IMR-90 (cell line): ENCODE measurements around the gene IL1F10. TPM values are rescaled to one million over a fixed set of nuclear protein-coding genes. Genes with fewer than 3 reads are reported as not detected.

ENCODE experiments used
- ATAC-seq: fragments of 200-7000 bp; cut with Tn5 transposase; 2 replicates; pipeline ENCODE4 v1.9.1; 2020; ENCODE audit warnings: low read depth, mild to moderate bottlenecking, moderate library complexity
- BruUV-seq: library from RNA; stranded (reverse); fragments of 400-500 nt; replicated peaks from 2 replicates; lab custom pipeline; 2021; lab: Mats Ljungman, UMichigan
- CTCF ChIA-PET: fragments of 300-600 bp; formaldehyde crosslinking; extraction: SDS; loops from one replicate; lab custom pipeline; 2021; ENCODE audit warnings: antibody characterized with exemption; lab: Yijun Ruan, JAX
- POLR2A ChIA-PET: fragments of 300-600 bp; sonication (Branson Sonifier 250); formaldehyde crosslinking; loops from one replicate; lab custom pipeline; 2022; ENCODE audit warnings: antibody characterized with exemption; ENCODE audit not compliant: unreplicated experiment; lab: Charles Lee
- DNase-seq: peaks from one replicate; pipeline ENCODE4 v3.0.0; 2013
- H2AFZ ChIP-seq: replicated peaks from 2 replicates; pipeline ENCODE3; 2013; ENCODE audit warnings: low read length, mild to moderate bottlenecking; ENCODE audit not compliant: poor library complexity
- H2AK5ac ChIP-seq: 2 replicates; pipeline ENCODE4 v1.6.1; 2013; ENCODE audit warnings: low read depth, low read length, inconsistent platforms
- H2AK9ac ChIP-seq: replicated peaks from 2 replicates; pipeline ENCODE3; 2013; ENCODE audit warnings: mild to moderate bottlenecking, low read depth, low read length, moderate library complexity; ENCODE audit not compliant: poor library complexity
- H2BK120ac ChIP-seq: 2 replicates; pipeline ENCODE4 v1.6.1; 2013; ENCODE audit warnings: low read depth, low read length, inconsistent platforms
- H2BK15ac ChIP-seq: 3 replicates; pipeline ENCODE4 v1.6.1; 2013; ENCODE audit warnings: low read depth, low read length, inconsistent platforms
- H2BK20ac ChIP-seq: 2 replicates; pipeline ENCODE4 v1.6.1; 2013; ENCODE audit warnings: low read depth, mild to moderate bottlenecking, inconsistent platforms, low read length, moderate library complexity
- H2BK5ac ChIP-seq: 2 replicates; pipeline ENCODE4 v1.6.1; 2013; ENCODE audit warnings: mild to moderate bottlenecking, low read depth, low read length, inconsistent platforms; ENCODE audit not compliant: poor library complexity, severe bottlenecking
- H3K14ac ChIP-seq: replicated peaks from 2 replicates; pipeline ENCODE4 v1.6.1; 2013; ENCODE audit warnings: low read depth, low read length, inconsistent platforms
- H3K18ac ChIP-seq: 2 replicates; pipeline ENCODE4 v1.6.1; 2013; ENCODE audit warnings: low read depth, low read length, control low read depth
- H3K23ac ChIP-seq: 2 replicates; pipeline ENCODE4 v1.6.1; 2013; ENCODE audit warnings: low read depth, low read length, inconsistent platforms
- H3K27ac ChIP-seq: 2 replicates; pipeline ENCODE4 v1.5.1; 2013; ENCODE audit warnings: mild to moderate bottlenecking, control low read depth, low read length; ENCODE audit not compliant: insufficient read depth
- H3K27me3 ChIP-seq: 2 replicates; pipeline ENCODE4 v1.6.1; 2013; ENCODE audit warnings: low read length; ENCODE audit not compliant: control insufficient read depth, insufficient read depth
- H3K36me3 ChIP-seq: 2 replicates; pipeline ENCODE4 v1.6.1; 2013; ENCODE audit warnings: low read length, mixed read lengths; ENCODE audit not compliant: control insufficient read depth, insufficient read depth
- H3K4ac ChIP-seq: 2 replicates; pipeline ENCODE4 v1.6.1; 2013; ENCODE audit warnings: low read depth, low read length, inconsistent platforms
- H3K4me1 ChIP-seq: 2 replicates; pipeline ENCODE4 v1.6.1; 2013; ENCODE audit warnings: low read length, mixed read lengths; ENCODE audit not compliant: control insufficient read depth, insufficient read depth
- H3K4me2 ChIP-seq: 2 replicates; pipeline ENCODE4 v1.6.1; 2013; ENCODE audit warnings: low read depth, mild to moderate bottlenecking, control low read depth, low read length, moderate library complexity
- H3K4me3 ChIP-seq: 2 replicates; pipeline ENCODE4 v1.5.1; 2013; ENCODE audit warnings: low read depth, mild to moderate bottlenecking, control low read depth, low read length, moderate library complexity; ENCODE audit not compliant: insufficient read depth
- H3K56ac ChIP-seq: 2 replicates; pipeline ENCODE4 v1.6.1; 2013; ENCODE audit warnings: low read length, inconsistent platforms; ENCODE audit not compliant: insufficient read depth; ENCODE audit errors: extremely low read depth
- H3K79me1 ChIP-seq, 2 experiments: 2 replicates each; pipeline ENCODE4 v1.6.1; 2013; ENCODE audit warnings: low read length in 2 of 2, inconsistent platforms in 1 of 2, low read depth in 1 of 2
- H3K9ac ChIP-seq: 2 replicates; pipeline ENCODE4 v1.6.1; 2013; ENCODE audit warnings: low read depth, low read length, control low read depth
- H3K9me1 ChIP-seq: 2 replicates; pipeline ENCODE4 v1.6.1; 2013; ENCODE audit warnings: low read length, inconsistent platforms; ENCODE audit not compliant: insufficient read depth
- H3K9me3 ChIP-seq: 2 replicates; pipeline ENCODE4 v1.6.1; 2013; ENCODE audit warnings: low read length; ENCODE audit not compliant: control insufficient read depth, insufficient read depth
- H4K20me1 ChIP-seq: 2 replicates; pipeline ENCODE4 v1.6.1; 2013; ENCODE audit warnings: low read length, inconsistent platforms; ENCODE audit not compliant: insufficient read depth
- H4K5ac ChIP-seq: 2 replicates; pipeline ENCODE4 v1.6.1; 2013; ENCODE audit warnings: mild to moderate bottlenecking, low read depth, low read length, control low read depth
- H4K8ac ChIP-seq, 2 experiments: 2 replicates each; pipeline ENCODE4 v1.6.1; 2013; ENCODE audit warnings: low read depth in 2 of 2, low read length in 2 of 2, control low read depth in 1 of 2, inconsistent platforms in 1 of 2
- H4K91ac ChIP-seq: 2 replicates; pipeline ENCODE4 v1.6.1; 2013; ENCODE audit warnings: low read depth, low read length, inconsistent platforms; ENCODE audit not compliant: insufficient read depth
- BHLHE40 ChIP-seq: fragments of 150-350 bp; IDR thresholded peaks from 2 replicates; pipeline ENCODE4 v1.6.1; 2016; ENCODE audit warnings: mild to moderate bottlenecking, low read depth, low read length
- CEBPB ChIP-seq: IDR thresholded peaks from 2 replicates; pipeline ENCODE4 v1.6.1; 2012; ENCODE audit warnings: low read depth, low read length, improper control_type of control experiment
- CHD1 ChIP-seq: IDR thresholded peaks from 2 replicates; pipeline ENCODE4 v1.6.1; 2012; ENCODE audit warnings: low read depth, low read length, improper control_type of control experiment
- FOS ChIP-seq: fragments of 150-350 bp; IDR thresholded peaks from 2 replicates; pipeline ENCODE4 v1.6.1; 2016; ENCODE audit warnings: low read depth, low read length
- MAZ ChIP-seq: IDR thresholded peaks from 2 replicates; pipeline ENCODE4 v1.6.1; 2012; ENCODE audit warnings: low read depth, mild to moderate bottlenecking, low read length, improper control_type of control experiment, moderate library complexity, borderline replicate concordance
- MXI1 ChIP-seq: IDR thresholded peaks from 2 replicates; pipeline ENCODE4 v1.6.1; 2012; ENCODE audit warnings: low read depth, mild to moderate bottlenecking, low read length, moderate library complexity, borderline replicate concordance
- POLR2A ChIP-seq: IDR thresholded peaks from 2 replicates; pipeline ENCODE4 v1.6.1; 2012; ENCODE audit warnings: mild to moderate bottlenecking, low read depth, low read length
- RAD21 ChIP-seq: IDR thresholded peaks from 2 replicates; pipeline ENCODE4 v1.6.1; 2012; ENCODE audit warnings: low read length, improper control_type of control experiment
- RCOR1 ChIP-seq: IDR thresholded peaks from 2 replicates; pipeline ENCODE4 v1.6.1; 2012; ENCODE audit warnings: mild to moderate bottlenecking, low read length, improper control_type of control experiment; ENCODE audit not compliant: insufficient replicate concordance
- WGBS, 2 experiments: methylation state at CpG; one replicate each; pipeline versions ENCODE4 v1.1.5 to v1.1.7; 2013; ENCODE audit warnings: missing lambda C conversion rate in 2 of 2; ENCODE audit not compliant: insufficient read length in 1 of 2; ENCODE audit errors: extremely low coverage in 2 of 2; 5-methylcytosine and 5-hydroxymethylcytosine counted together
- dilution Hi-C: fragments of 300-500 bp; cut with HindIII; formaldehyde crosslinking; loops from one replicate; pipeline ENCODE4 v1.14.3; 2018; ENCODE audit warnings: low sequenced_read_pairs; ENCODE audit not compliant: unreplicated experiment
- in situ Hi-C: fragments of 300-500 bp; cut with MboI; formaldehyde crosslinking; loops from 3 replicates; pipeline ENCODE4 v1.14.3; 2019; ENCODE audit warnings: low sequenced_read_pairs, inconsistent platforms, mixed read lengths
- intact Hi-C: fragments of 100-400 bp; cut with micrococcal nuclease; formaldehyde crosslinking; loops from 2 replicates; pipeline ENCODE4 v1.10.0; 2022
- polyA plus RNA-seq, 3 experiments: library from polyadenylated mRNA; depleted of rRNA; stranded (reverse); fragments of >200 nt; gene quantifications; 2 replicates each; pipeline ENCODE4 v1.2.3, GENCODE V29; 2012; ENCODE audit warnings: low replicate concordance in 1 of 3
- total RNA-seq: library from RNA; depleted of rRNA; stranded (reverse); fragments of >200 nt; gene quantifications from 2 replicates; pipeline ENCODE4 v1.2.3, GENCODE V29; 2012
- TF ChIP-seq, protein P1 (sequence below): conservative IDR thresholded peaks from 2 replicates; pipeline ENCODE4 v1.5.1; 2012; ENCODE audit warnings: mild to moderate bottlenecking, low read depth, low read length, improper control_type of control experiment
- TF ChIP-seq, protein P2 (sequence below): fragments of 150-350 bp; IDR thresholded peaks from 2 replicates; pipeline ENCODE4 v1.6.1; 2017; ENCODE audit warnings: mild to moderate bottlenecking, antibody characterized with exemption, low read length, low read depth

IL1F10 gene
- total and polyA plus RNA-seq, 2 of the 4 experiments (the other 2 are of a cell fraction): not detected

DNA sequence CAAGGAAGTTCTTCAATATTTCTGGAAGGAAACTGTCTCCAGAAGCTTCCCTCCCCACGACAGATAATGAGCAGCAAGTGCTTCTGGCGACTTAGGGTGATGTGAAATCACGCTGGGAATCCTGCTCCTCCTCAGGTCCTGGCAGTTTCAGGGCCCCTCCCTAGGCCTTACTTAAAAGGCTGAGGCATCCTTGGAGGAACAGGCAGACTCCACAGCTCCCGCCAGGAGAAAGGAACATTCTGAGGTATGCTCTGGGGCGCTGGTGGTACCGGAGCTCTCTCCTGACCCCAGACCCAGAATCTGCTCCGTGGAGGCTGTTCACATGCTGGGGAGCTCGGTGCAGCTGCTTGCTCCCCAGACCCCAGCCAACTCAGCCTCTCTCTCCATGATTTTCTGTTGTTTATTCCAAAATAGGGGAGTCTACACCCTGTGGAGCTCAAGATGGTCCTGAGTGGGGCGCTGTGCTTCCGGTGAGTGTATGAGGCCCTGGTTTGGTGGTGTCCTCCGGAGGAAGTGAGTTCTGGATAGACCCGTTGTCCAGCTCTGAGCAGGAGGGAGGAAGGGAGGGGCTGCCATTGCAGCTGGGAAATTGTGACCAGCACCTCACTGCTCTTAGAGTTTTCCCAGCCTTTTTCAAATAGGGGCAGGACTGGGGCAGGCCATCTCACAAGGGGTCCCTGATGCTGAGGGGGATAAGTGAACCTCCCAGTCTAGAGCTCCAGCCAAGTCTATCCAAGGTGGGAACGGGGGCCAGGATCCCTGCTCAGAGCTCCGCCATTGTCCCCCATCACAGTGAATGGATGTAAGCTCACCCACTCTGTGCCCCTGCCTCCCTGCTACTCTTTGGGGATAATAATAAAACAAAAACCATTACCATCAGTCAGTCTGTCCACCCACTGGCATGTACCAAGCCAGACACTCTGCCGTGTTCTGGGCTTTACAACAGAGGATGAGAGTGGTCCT, 8.5 kb upstream of the IL1F10 start, which contains the start of gene IL36RN:
Gene IL36RN, plus strand, starts transcription at position 201 of the 963 bp plus-strand sequence. Its CDS starts 241 bp downstream, at position 442.
- Histone ChIP-seq H4K20me1 (no peaks in the 10 kb centered on the region), H3K79me1 (no peaks in the 10 kb centered on the region), H3K18ac (no peak within 1 kb of the TSS), H3K14ac (no peak within 1 kb of the TSS), H2AFZ (no peak within 1 kb of the TSS), H2BK5ac (no peak within 1 kb of the TSS), H3K27me3 (peaks cover 3% of the 10 kb centered on the region), H2AK9ac (no peak within 1 kb of the TSS), H4K5ac (no peak within 1 kb of the TSS), H2BK15ac (no peak within 1 kb of the TSS), H3K23ac (no peak within 1 kb of the TSS), H3K9me1 (no peaks in the 10 kb centered on the region), H3K36me3 (no peaks in the 10 kb centered on the region), H3K4me1 (no peaks in the 10 kb centered on the region), H3K4ac (no peak within 1 kb of the TSS), H2AK5ac (no peak within 1 kb of the TSS), H3K9ac (no peak within 1 kb of the TSS), H4K91ac (no peak within 1 kb of the TSS), H2BK120ac (no peak within 1 kb of the TSS), H3K9me3 (no peaks in the 10 kb centered on the region; the same call in 1 of the 2 replicates), H3K4me2 (no peak within 1 kb of the TSS), H4K8ac (no peak within 1 kb of the TSS), H3K4me3 (no peak within 1 kb of the TSS), H3K27ac (no peak within 1 kb of the TSS), H2BK20ac (no peak within 1 kb of the TSS), H3K56ac (no peak within 1 kb of the TSS)
- no TSS peak for BruUV-seq
- WGBS, 2 experiments: 47% methylated on average over 3 of the region's 15 CpGs; no CpG with 5 or more reads in 1 of the 2 experiments
- no peak for DNase-seq
- dilution Hi-C loops: no loop called here
- intact Hi-C loops: no loop called here
- TF ChIP-seq MXI1 (no peak), POLR2A (no peak), CEBPB (no peak), BHLHE40 (no peak), CHD1 (no peak), RAD21 (no peak), MAZ (no peak), RCOR1 (no peak), FOS (no peak)
- TF ChIP-seq, protein P1, sequence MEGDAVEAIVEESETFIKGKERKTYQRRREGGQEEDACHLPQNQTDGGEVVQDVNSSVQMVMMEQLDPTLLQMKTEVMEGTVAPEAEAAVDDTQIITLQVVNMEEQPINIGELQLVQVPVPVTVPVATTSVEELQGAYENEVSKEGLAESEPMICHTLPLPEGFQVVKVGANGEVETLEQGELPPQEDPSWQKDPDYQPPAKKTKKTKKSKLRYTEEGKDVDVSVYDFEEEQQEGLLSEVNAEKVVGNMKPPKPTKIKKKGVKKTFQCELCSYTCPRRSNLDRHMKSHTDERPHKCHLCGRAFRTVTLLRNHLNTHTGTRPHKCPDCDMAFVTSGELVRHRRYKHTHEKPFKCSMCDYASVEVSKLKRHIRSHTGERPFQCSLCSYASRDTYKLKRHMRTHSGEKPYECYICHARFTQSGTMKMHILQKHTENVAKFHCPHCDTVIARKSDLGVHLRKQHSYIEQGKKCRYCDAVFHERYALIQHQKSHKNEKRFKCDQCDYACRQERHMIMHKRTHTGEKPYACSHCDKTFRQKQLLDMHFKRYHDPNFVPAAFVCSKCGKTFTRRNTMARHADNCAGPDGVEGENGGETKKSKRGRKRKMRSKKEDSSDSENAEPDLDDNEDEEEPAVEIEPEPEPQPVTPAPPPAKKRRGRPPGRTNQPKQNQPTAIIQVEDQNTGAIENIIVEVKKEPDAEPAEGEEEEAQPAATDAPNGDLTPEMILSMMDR: no peak
- TF ChIP-seq, protein P2, sequence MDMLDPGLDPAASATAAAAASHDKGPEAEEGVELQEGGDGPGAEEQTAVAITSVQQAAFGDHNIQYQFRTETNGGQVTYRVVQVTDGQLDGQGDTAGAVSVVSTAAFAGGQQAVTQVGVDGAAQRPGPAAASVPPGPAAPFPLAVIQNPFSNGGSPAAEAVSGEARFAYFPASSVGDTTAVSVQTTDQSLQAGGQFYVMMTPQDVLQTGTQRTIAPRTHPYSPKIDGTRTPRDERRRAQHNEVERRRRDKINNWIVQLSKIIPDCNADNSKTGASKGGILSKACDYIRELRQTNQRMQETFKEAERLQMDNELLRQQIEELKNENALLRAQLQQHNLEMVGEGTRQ: no peak
- POLR2A ChIA-PET: no interaction called here
- ATAC-seq: no peak
- in situ Hi-C loops: no loop called here
- CTCF ChIA-PET: no interaction called here
